Lung microvascular endothelial cell (primary cell): ENCODE results near the gene KLHL26. TPM values are rescaled to one million over a fixed set of nuclear protein-coding genes. Genes with fewer than 3 reads are reported as not detected.
"Not testable (repeated sequence)": the region's sequence is repeated elsewhere in the genome, so short reads cannot be mapped to it uniquely, and the experiment has no call there.

Source experiments
- DNase-seq, 2 donors: peaks; one replicate each; pipeline versions ENCODE4 v3.0.0 to v3.0.0-alpha.2; 2010; ENCODE audit warnings: low read depth in 2 of 2
- total RNA-seq: library from RNA; depleted of rRNA; stranded (reverse); fragments of >200 nt; gene quantifications from 2 replicates; pipeline ENCODE4 v1.2.1, GENCODE V29; 2014

KLHL26 gene
- total RNA-seq = 1.2 and 1.5 TPM in 2 replicates

DNA sequence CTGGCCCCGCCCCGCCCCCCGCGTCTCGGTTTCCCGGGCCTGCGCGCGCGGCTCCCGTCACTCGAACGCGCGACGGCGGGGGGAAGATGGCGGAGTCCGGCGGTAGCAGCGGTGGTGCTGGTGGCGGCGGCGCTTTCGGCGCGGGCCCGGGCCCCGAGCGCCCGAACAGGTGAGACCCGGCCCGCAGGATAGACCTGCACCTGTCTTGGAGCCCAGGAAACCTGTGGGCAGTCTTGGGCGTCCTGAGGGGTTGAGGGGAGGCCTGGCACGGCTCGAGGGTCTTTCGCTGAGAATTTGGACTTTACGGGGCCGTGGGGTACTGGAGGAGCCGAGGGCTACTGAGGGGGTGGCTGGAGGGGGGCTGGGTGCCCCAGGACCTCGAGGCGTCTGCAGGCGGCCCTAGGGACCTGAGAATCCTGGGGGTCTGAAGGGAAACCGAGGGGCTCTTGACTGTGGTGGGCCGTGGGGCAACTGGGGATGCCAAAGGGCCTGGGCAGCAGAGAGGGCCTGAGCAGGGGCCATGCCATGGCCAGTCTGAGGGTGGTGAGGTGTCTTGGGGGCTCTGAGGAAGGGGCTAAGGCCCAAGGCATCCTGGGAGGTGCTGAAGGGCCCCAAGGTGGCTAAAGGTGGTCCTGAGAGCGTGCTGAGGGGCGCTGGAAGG lies at the start of gene KLHL26:
Gene KLHL26, plus strand, starts transcription at position 60 of the 661 bp plus-strand sequence. Its CDS starts 27 bp downstream, at position 87.
- no peak for DNase-seq

DNA sequence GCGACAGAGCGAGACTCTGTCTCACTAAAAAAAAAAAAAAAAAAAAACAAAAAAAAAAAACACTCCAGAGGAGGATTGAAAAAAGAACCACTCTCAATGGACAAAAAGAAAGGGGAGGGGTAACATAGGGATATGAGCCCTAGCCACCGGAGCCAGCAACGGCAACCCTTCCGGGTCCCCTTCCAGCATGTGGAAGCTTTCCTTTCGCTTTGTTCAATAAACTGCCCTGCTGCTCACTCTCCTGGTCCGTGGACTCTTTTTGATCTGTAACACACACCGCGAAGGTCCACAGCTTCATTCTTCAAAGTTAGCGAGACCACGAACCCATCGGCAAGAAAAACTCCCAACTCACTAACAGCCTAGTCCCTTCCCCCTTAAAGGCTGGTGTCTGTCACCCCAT lies 49.3 kb upstream of the KLHL26 start:
- no peak for DNase-seq

DNA sequence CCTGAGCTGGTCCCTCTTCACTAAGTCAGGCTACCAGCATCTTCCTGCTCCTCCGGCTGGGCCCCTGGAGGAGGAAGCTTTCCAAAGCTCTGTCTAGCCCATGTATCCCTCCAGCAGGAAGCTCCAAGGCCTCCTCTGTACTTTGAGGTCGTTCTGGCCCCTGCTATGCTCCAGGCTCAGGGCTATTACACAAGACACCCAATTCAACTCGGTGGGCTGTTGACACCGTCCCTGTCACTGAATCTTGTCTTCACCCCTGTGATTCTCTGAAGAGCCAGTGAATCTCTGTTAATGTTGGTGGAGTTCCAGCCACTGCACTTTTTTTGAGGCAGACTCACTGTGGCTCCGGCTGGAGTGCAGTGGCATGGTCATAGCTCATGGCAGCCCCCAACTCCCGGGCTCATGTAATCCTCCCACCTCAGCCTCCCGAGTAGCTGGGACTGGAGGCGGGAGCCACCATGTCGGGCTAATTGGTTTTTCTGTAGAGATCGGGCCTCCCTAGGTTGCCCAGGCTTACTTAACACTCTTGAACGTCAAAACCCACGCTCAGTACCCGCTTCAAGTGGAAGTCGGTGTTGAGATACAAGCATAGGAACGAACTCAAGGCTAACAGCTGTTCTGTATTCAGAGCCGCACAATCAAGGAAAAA lies 48.7 kb upstream of the KLHL26 start:
- no peak for DNase-seq

DNA sequence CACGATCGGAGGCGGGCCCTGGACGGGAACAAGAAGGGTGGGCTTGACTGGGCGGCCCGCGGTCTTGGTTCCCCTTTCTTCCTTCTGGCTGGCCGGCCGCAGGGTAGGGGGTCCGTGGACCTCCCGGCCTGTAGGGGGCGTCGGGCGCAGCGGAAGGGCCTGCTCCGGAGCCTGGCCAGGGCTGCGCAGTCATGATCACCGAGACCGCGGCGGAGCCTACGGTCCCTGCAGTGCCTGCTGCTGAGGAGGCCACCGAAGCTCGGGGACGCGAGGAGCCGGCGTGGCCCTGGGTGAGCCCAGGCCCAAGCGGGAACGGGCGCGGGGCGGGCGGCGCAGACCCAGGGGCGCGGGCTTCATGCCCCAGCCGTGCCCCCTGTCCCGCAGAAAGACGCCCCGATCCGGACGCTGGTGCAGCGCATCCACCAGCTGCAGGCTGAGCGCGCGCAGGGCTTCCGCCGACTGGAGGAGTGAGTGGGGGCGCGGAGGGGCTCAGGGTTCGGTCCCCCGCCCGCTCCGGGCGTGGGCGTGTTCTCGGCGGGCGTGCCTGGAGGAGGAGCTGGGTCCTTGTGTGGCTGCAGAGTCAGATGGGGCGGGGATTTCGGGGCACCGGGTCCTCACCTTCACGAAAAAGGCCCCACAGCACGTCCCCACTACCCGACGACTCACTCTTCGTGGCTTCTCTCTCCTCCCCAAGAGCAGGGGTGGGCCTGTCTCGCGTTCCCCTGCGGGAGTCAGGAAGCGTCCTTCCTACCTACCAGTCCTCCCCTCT lies 48.0 kb upstream of the KLHL26 start, which contains the start of gene REX1BD:
Gene REX1BD, plus strand, starts transcription at position 188 of the 769 bp plus-strand sequence. Its CDS starts 4 bp downstream, at position 192.
- peak; percentile 82 to 88 for DNase-seq

- DNase-seq = peak; percentile 77 to 80
Observed at GRCh38 chr19:18589380-18590272, 47.2 kb upstream of the KLHL26 start.

DNA sequence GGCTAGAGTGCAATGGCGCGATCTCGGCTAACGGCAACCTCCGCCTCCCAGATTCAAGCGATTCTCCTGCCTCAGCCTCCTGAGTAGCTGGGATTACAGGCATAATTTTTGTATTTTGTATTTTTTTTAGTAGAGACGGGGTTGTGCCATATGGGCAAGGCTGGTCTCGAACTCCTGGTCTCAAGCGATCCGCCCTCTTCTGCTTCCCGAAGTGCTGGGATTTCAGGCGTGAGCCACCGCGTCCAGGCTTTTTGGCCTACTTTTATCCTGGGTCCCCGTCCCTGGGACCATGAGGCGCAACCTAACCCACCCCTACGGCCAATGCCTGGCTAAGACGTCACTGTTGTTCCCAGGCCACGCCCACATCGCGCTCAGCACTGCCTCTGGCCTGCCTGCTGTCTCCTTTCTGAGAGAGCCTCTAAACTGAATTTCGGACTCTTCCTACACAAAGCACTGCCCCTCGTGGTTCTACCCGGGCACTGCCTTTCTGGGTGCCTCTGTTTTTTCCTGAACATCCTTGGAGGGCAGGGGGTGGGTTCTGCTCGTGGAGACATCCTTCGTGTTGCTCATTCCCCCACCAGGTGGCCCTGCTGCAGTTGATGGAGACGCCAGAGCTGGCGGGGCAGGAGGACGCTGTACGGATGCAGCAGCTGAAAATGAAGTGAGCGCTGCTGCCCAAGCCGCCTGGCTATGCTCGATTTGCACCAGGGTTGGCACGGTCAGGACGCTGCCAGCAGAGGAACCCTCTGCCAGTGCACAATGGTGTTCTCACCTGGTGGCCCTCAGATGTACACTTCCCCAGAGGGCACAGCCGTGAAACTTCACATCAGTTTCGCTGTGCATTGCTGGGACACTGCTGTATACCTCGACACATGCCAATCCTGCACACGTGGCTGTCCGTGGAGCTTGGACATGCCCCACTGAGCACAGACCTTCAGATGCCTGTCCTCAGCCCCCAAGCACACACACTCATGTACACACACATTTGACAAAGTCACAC lies 46.3 kb upstream of the KLHL26 start:
- peak in 1 of 2 donors; percentile 24 for DNase-seq

GRCh38 chr19:18591735-18592385 lies 45.0 kb upstream of the KLHL26 start:
- DNase-seq = no peak

- not testable (repeated sequence) for DNase-seq
Observed at GRCh38 chr19:18592732-18593131, 44.1 kb upstream of the KLHL26 start.

GRCh38 chr19:18593367-18594095 lies 43.3 kb upstream of the KLHL26 start:
- no peak for DNase-seq

GRCh38 chr19:18594096-18594823 lies 42.6 kb upstream of the KLHL26 start:
- peak; percentile 67 to 80 for DNase-seq

DNA sequence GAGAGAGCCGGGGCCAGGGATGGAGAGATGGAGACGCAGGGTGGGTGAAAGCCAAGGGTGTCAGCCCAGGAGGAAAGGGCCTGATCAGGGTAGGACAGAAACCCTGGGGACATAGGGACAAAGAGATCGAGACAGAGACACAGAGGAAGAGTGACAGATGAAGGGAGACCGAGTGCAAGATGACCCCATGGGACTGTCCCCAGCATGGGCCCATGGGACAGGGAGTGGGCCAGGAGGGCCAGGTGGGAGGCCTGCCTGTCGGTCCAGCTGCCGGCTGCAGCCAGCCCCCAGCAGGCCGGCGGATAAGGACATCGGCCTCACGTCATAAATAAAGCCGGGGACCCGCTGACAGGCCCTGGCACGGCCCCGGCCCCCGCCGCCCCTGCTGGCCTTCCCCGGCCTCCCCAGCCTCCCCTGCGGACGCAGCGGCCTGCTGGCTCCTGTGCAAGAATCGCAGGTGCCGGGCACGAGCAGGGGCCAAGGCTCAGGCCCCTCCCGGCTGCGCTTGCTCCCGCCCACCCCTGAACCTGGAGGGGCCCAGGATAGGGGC lies 41.9 kb upstream of the KLHL26 start:
- DNase-seq = no peak

- no peak for DNase-seq
Observed at GRCh38 chr19:18595475-18595874, 41.4 kb upstream of the KLHL26 start.

- peak; percentile 33 to 63 for DNase-seq
Observed at GRCh38 chr19:18596752-18597157, 40.1 kb upstream of the KLHL26 start.

GRCh38 chr19:18597809-18598660 lies 38.8 kb upstream of the KLHL26 start:
- no peak for DNase-seq

DNA sequence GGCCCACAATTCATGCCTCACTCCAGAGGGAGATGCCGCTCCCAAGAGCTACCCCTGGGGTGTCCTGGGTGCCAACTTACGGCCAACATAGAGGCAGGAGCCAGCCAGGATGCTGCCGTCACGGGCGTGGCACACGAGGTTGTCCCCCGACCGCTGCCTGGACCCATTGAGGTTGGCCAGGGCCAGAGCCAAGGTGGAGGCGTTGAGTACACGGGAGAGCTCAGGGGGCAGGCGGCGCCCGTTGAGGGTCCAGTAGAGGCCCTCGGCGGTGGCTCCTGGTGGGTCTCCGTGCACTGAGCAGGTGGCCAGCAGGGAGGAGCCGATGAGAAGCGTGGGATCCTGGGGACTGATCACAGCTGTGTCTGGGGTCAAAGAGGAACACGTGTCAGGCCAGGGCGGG lies 37.3 kb upstream of the KLHL26 start:
- DNase-seq = no peak

DNA sequence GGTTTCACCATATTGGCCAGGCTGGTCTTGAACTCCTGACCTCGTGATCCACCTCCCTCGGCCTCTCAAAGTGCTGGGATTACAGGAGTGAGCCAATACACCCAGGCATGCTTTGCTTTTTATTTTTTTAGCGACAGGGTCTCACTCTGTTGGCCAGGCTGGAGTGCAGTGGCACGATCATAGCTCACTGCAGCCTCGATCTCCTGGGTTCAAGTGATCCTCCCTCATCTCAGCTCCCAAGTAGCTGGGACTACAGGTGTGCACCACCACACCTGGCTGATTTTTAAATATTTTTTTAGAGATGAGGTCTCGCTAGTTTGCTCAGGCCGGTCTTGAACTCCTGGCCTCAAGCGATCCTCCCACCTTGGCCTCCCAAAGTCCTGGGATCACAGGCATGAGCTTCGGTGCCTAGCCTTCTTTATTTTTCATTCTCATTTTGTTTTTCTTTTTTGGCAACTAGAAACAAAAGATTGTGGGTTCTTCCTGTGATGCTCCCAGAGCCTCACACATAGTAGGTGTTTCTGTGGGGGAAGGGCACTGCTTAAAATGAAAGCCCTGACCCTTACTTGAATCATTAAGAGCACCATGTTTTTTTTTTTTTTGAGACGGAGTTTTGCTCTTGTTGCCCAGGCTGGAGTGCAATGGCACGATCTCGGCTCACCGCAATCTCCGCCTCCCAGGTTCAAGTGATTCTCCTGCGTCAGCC lies 36.0 kb upstream of the KLHL26 start:
- not testable (repeated sequence) for DNase-seq
